H1 (cell line): ENCODE data around the gene SASS6. TPM values are rescaled to one million over a fixed set of nuclear protein-coding genes. Genes with fewer than 3 reads are reported as not detected.

Source experiments
- ASH2L ChIP-seq: fragments of 200-600, 300-600 bp; sonication (generic); IDR thresholded peaks from one replicate; pipeline ENCODE4 v1.7.1; 2017; ENCODE audit warnings: low read length
- CHD7 ChIP-seq: fragments of 300-600 bp; sonication (generic); IDR thresholded peaks from 2 replicates; pipeline ENCODE4 v1.7.1; 2012; ENCODE audit warnings: low read length, moderate library complexity, mild to moderate bottlenecking, inconsistent platforms; ENCODE audit not compliant: insufficient replicate concordance
- GABPA ChIP-seq: IDR thresholded peaks from 2 replicates; pipeline ENCODE4 v1.6.1; 2011; ENCODE audit warnings: mild to moderate bottlenecking, low read length, moderate library complexity, borderline replicate concordance; ENCODE audit not compliant: insufficient read depth
- NANOG ChIP-seq: IDR thresholded peaks from 2 replicates; pipeline ENCODE4 v1.6.1; 2011; ENCODE audit warnings: low read length, low read depth, mild to moderate bottlenecking, inconsistent platforms; ENCODE audit not compliant: insufficient read depth, poor library complexity, severe bottlenecking
- NRF1 ChIP-seq: IDR thresholded peaks from 2 replicates; pipeline ENCODE4 v1.6.1; 2011; ENCODE audit warnings: mild to moderate bottlenecking, low read depth, low read length, improper control_type of control experiment
- PHF8 ChIP-seq: fragments of 200-600 bp; sonication (generic); conservative IDR thresholded peaks from 2 replicates; pipeline ENCODE4 v1.7.1; 2012; ENCODE audit warnings: low read depth, mild to moderate bottlenecking, inconsistent platforms, low read length, moderate library complexity
- SAP30 ChIP-seq: fragments of 300-600 bp; sonication (generic); IDR thresholded peaks from 2 replicates; pipeline ENCODE4 v1.7.1; 2012; ENCODE audit warnings: low read length, moderate library complexity, mild to moderate bottlenecking, inconsistent platforms; ENCODE audit not compliant: insufficient read depth, insufficient replicate concordance
- polyA plus RNA-seq, 7 experiments: library from polyadenylated mRNA; depleted of rRNA in 3 of 7; stranded (reverse) in 5 of 7; unstranded in 2 of 7; fragments of >200 nt in 5 of 7; fragments of 200-250 nt in 2 of 7; gene quantifications; 1 replicate in 5 of 7; 2 replicates in 1 of 7; 4 replicates in 1 of 7; pipeline versions ENCODE4 v1.2.1 to v1.2.3, GENCODE V29; 2011 to 2013; ENCODE audit warnings: missing spikeins in 2 of 7, mixed read lengths in 2 of 7
- total RNA-seq: library from RNA; stranded (reverse); fragmentation: NEBNext Ultra II Directional; extraction: Animal tissue kit (Norgen Biotek cat#: 25700); gene quantifications from 2 replicates; pipeline ENCODE4 v1.2.1, GENCODE V29; 2021

Gene SASS6
- total and polyA plus RNA-seq, 2 of the 8 experiments (the other 6 are each of a cell fraction or from before 2014, with no cell fraction given) = 1.2 to 13.8 TPM

DNA sequence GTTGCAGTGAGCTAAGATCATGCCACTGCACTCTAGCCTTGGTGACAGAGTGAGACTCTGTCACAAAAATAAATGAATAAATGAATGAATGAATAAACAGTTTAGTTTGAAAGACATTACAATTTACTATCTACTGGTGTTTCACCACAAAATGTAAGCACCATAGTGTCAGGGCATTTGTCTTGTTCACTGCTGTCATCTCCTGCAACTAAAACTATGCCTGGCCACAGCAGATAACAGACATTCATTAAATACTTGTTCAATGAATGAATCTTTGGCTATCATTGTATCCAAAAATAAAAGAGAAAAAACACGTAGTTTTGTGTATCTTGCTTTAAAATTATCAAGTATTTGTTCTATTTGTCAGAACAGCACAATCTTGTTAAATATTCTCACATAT lies 32.5 kb downstream of the SASS6 start (continued):
- TF ChIP-seq CHD7 (no peak), SAP30 (no peak), ASH2L (no peak), NANOG (no peak), NRF1 (no peak), PHF8 (no peak), GABPA (no peak)
